IMR-90 (cell line): ENCODE results near the gene ST8SIA6. TPM values are rescaled to one million over a fixed set of nuclear protein-coding genes. Genes with fewer than 3 reads are reported as not detected.

Experiments
- ATAC-seq: fragments of 200-7000 bp; cut with Tn5 transposase; 2 replicates; pipeline ENCODE4 v1.9.1; 2020; ENCODE audit warnings: low read depth, mild to moderate bottlenecking, moderate library complexity
- BruUV-seq: library from RNA; stranded (reverse); fragments of 400-500 nt; replicated peaks from 2 replicates; lab custom pipeline; 2021; lab: Mats Ljungman, UMichigan
- CTCF ChIA-PET: fragments of 300-600 bp; formaldehyde crosslinking; extraction: SDS; loops from one replicate; lab custom pipeline; 2021; ENCODE audit warnings: antibody characterized with exemption; lab: Yijun Ruan, JAX
- POLR2A ChIA-PET: fragments of 300-600 bp; sonication (Branson Sonifier 250); formaldehyde crosslinking; loops from one replicate; lab custom pipeline; 2022; ENCODE audit warnings: antibody characterized with exemption; ENCODE audit not compliant: unreplicated experiment; lab: Charles Lee
- DNase-seq: peaks from one replicate; pipeline ENCODE4 v3.0.0; 2013
- H2AFZ ChIP-seq: replicated peaks from 2 replicates; pipeline ENCODE3; 2013; ENCODE audit warnings: low read length, mild to moderate bottlenecking; ENCODE audit not compliant: poor library complexity
- H2AK5ac ChIP-seq: 2 replicates; pipeline ENCODE4 v1.6.1; 2013; ENCODE audit warnings: low read depth, low read length, inconsistent platforms
- H2AK9ac ChIP-seq: replicated peaks from 2 replicates; pipeline ENCODE3; 2013; ENCODE audit warnings: mild to moderate bottlenecking, low read depth, low read length, moderate library complexity; ENCODE audit not compliant: poor library complexity
- H2BK120ac ChIP-seq: 2 replicates; pipeline ENCODE4 v1.6.1; 2013; ENCODE audit warnings: low read depth, low read length, inconsistent platforms
- H2BK15ac ChIP-seq: 3 replicates; pipeline ENCODE4 v1.6.1; 2013; ENCODE audit warnings: low read depth, low read length, inconsistent platforms
- H2BK20ac ChIP-seq: 2 replicates; pipeline ENCODE4 v1.6.1; 2013; ENCODE audit warnings: low read depth, mild to moderate bottlenecking, inconsistent platforms, low read length, moderate library complexity
- H2BK5ac ChIP-seq: 2 replicates; pipeline ENCODE4 v1.6.1; 2013; ENCODE audit warnings: mild to moderate bottlenecking, low read depth, low read length, inconsistent platforms; ENCODE audit not compliant: poor library complexity, severe bottlenecking
- H3K14ac ChIP-seq: replicated peaks from 2 replicates; pipeline ENCODE4 v1.6.1; 2013; ENCODE audit warnings: low read depth, low read length, inconsistent platforms
- H3K18ac ChIP-seq: 2 replicates; pipeline ENCODE4 v1.6.1; 2013; ENCODE audit warnings: low read depth, low read length, control low read depth
- H3K23ac ChIP-seq: 2 replicates; pipeline ENCODE4 v1.6.1; 2013; ENCODE audit warnings: low read depth, low read length, inconsistent platforms
- H3K27ac ChIP-seq: 2 replicates; pipeline ENCODE4 v1.5.1; 2013; ENCODE audit warnings: mild to moderate bottlenecking, control low read depth, low read length; ENCODE audit not compliant: insufficient read depth
- H3K27me3 ChIP-seq: 2 replicates; pipeline ENCODE4 v1.6.1; 2013; ENCODE audit warnings: low read length; ENCODE audit not compliant: control insufficient read depth, insufficient read depth
- H3K36me3 ChIP-seq: 2 replicates; pipeline ENCODE4 v1.6.1; 2013; ENCODE audit warnings: low read length, mixed read lengths; ENCODE audit not compliant: control insufficient read depth, insufficient read depth
- H3K4ac ChIP-seq: 2 replicates; pipeline ENCODE4 v1.6.1; 2013; ENCODE audit warnings: low read depth, low read length, inconsistent platforms
- H3K4me1 ChIP-seq: 2 replicates; pipeline ENCODE4 v1.6.1; 2013; ENCODE audit warnings: low read length, mixed read lengths; ENCODE audit not compliant: control insufficient read depth, insufficient read depth
- H3K4me2 ChIP-seq: 2 replicates; pipeline ENCODE4 v1.6.1; 2013; ENCODE audit warnings: low read depth, mild to moderate bottlenecking, control low read depth, low read length, moderate library complexity
- H3K4me3 ChIP-seq: 2 replicates; pipeline ENCODE4 v1.5.1; 2013; ENCODE audit warnings: low read depth, mild to moderate bottlenecking, control low read depth, low read length, moderate library complexity; ENCODE audit not compliant: insufficient read depth
- H3K56ac ChIP-seq: 2 replicates; pipeline ENCODE4 v1.6.1; 2013; ENCODE audit warnings: low read length, inconsistent platforms; ENCODE audit not compliant: insufficient read depth; ENCODE audit errors: extremely low read depth
- H3K79me1 ChIP-seq, 2 experiments: 2 replicates each; pipeline ENCODE4 v1.6.1; 2013; ENCODE audit warnings: low read length in 2 of 2, inconsistent platforms in 1 of 2, low read depth in 1 of 2
- H3K9ac ChIP-seq: 2 replicates; pipeline ENCODE4 v1.6.1; 2013; ENCODE audit warnings: low read depth, low read length, control low read depth
- H3K9me1 ChIP-seq: 2 replicates; pipeline ENCODE4 v1.6.1; 2013; ENCODE audit warnings: low read length, inconsistent platforms; ENCODE audit not compliant: insufficient read depth
- H3K9me3 ChIP-seq: 2 replicates; pipeline ENCODE4 v1.6.1; 2013; ENCODE audit warnings: low read length; ENCODE audit not compliant: control insufficient read depth, insufficient read depth
- H4K20me1 ChIP-seq: 2 replicates; pipeline ENCODE4 v1.6.1; 2013; ENCODE audit warnings: low read length, inconsistent platforms; ENCODE audit not compliant: insufficient read depth
- H4K5ac ChIP-seq: 2 replicates; pipeline ENCODE4 v1.6.1; 2013; ENCODE audit warnings: mild to moderate bottlenecking, low read depth, low read length, control low read depth
- H4K8ac ChIP-seq, 2 experiments: 2 replicates each; pipeline ENCODE4 v1.6.1; 2013; ENCODE audit warnings: low read depth in 2 of 2, low read length in 2 of 2, control low read depth in 1 of 2, inconsistent platforms in 1 of 2
- H4K91ac ChIP-seq: 2 replicates; pipeline ENCODE4 v1.6.1; 2013; ENCODE audit warnings: low read depth, low read length, inconsistent platforms; ENCODE audit not compliant: insufficient read depth
- BHLHE40 ChIP-seq: fragments of 150-350 bp; IDR thresholded peaks from 2 replicates; pipeline ENCODE4 v1.6.1; 2016; ENCODE audit warnings: mild to moderate bottlenecking, low read depth, low read length
- CEBPB ChIP-seq: IDR thresholded peaks from 2 replicates; pipeline ENCODE4 v1.6.1; 2012; ENCODE audit warnings: low read depth, low read length, improper control_type of control experiment
- CHD1 ChIP-seq: IDR thresholded peaks from 2 replicates; pipeline ENCODE4 v1.6.1; 2012; ENCODE audit warnings: low read depth, low read length, improper control_type of control experiment
- MXI1 ChIP-seq: IDR thresholded peaks from 2 replicates; pipeline ENCODE4 v1.6.1; 2012; ENCODE audit warnings: low read depth, mild to moderate bottlenecking, low read length, moderate library complexity, borderline replicate concordance
- NFE2L2 ChIP-seq: fragments of 150-350 bp; IDR thresholded peaks from 2 replicates; pipeline ENCODE4 v1.6.1; 2016; ENCODE audit warnings: low read depth, mild to moderate bottlenecking, low read length
- POLR2A ChIP-seq: IDR thresholded peaks from 2 replicates; pipeline ENCODE4 v1.6.1; 2012; ENCODE audit warnings: mild to moderate bottlenecking, low read depth, low read length
- RAD21 ChIP-seq: IDR thresholded peaks from 2 replicates; pipeline ENCODE4 v1.6.1; 2012; ENCODE audit warnings: low read length, improper control_type of control experiment
- RCOR1 ChIP-seq: IDR thresholded peaks from 2 replicates; pipeline ENCODE4 v1.6.1; 2012; ENCODE audit warnings: mild to moderate bottlenecking, low read length, improper control_type of control experiment; ENCODE audit not compliant: insufficient replicate concordance
- RFX5 ChIP-seq: IDR thresholded peaks from 2 replicates; pipeline ENCODE4 v1.8.0; 2012; ENCODE audit warnings: low read depth, mild to moderate bottlenecking, low read length, moderate library complexity
- SMC3 ChIP-seq: fragments of 150-350 bp; IDR thresholded peaks from 2 replicates; pipeline ENCODE4 v1.6.1; 2016; ENCODE audit warnings: low read depth, mild to moderate bottlenecking, antibody characterized with exemption, low read length, moderate library complexity
- WGBS, 2 experiments: methylation state at CpG; one replicate each; pipeline versions ENCODE4 v1.1.5 to v1.1.7; 2013; ENCODE audit warnings: missing lambda C conversion rate in 2 of 2; ENCODE audit not compliant: insufficient read length in 1 of 2; ENCODE audit errors: extremely low coverage in 2 of 2; 5-methylcytosine and 5-hydroxymethylcytosine counted together
- dilution Hi-C: fragments of 300-500 bp; cut with HindIII; formaldehyde crosslinking; loops from one replicate; pipeline ENCODE4 v1.14.3; 2018; ENCODE audit warnings: low sequenced_read_pairs; ENCODE audit not compliant: unreplicated experiment
- in situ Hi-C: fragments of 300-500 bp; cut with MboI; formaldehyde crosslinking; loops from 3 replicates; pipeline ENCODE4 v1.14.3; 2019; ENCODE audit warnings: low sequenced_read_pairs, inconsistent platforms, mixed read lengths
- intact Hi-C: fragments of 100-400 bp; cut with micrococcal nuclease; formaldehyde crosslinking; loops from 2 replicates; pipeline ENCODE4 v1.10.0; 2022
- polyA plus RNA-seq, 3 experiments: library from polyadenylated mRNA; depleted of rRNA; stranded (reverse); fragments of >200 nt; gene quantifications; 2 replicates each; pipeline ENCODE4 v1.2.3, GENCODE V29; 2012; ENCODE audit warnings: low replicate concordance in 1 of 3
- total RNA-seq: library from RNA; depleted of rRNA; stranded (reverse); fragments of >200 nt; gene quantifications from 2 replicates; pipeline ENCODE4 v1.2.3, GENCODE V29; 2012

ST8SIA6 gene
- total and polyA plus RNA-seq, 2 of the 4 experiments (the other 2 are of a cell fraction), result 0.10 to 0.18 TPM

DNA sequence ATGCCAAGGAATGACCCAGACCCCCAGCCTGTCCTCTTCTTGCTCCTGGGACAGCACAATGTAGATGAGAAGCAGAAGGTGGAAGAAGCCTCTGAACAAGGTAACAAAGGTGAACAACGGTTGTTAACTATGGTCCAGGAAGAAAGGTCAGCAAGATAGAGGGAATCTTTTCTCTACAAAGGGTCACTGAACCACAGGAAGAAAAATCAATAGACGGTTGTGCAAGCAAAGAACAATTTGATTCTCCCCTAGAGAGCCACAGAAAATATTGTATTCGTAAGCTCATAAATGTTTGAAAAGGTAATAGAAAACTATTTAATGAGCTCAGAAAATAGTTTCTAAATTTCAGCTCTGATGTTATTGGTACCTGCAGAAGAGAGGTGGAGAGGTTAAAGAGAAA, 111.3 kb downstream of the ST8SIA6 start:
- no peaks in the 10 kb centered on the region for H3K36me3 ChIP-seq
- H4K20me1 ChIP-seq, result no peaks in the 10 kb centered on the region
- no CpG with 5 or more reads among the region's 3 CpGs for WGBS, 2 experiments
- no TSS peak for BruUV-seq
- POLR2A ChIA-PET, result no interaction called here
- no peak overlapping the region for H3K4ac ChIP-seq
- H3K4me3 ChIP-seq, result no peak overlapping the region
- H3K9ac ChIP-seq, result no peak overlapping the region
- TF ChIP-seq BHLHE40 (no peak), RCOR1 (no peak), RFX5 (no peak), POLR2A (no peak), RAD21 (no peak), CHD1 (no peak), SMC3 (no peak), CEBPB (no peak), NFE2L2 (no peak), MXI1 (no peak)
- no peak overlapping the region for H4K8ac ChIP-seq
- no peak overlapping the region for H3K56ac ChIP-seq
- H4K5ac ChIP-seq, result no peak overlapping the region
- H3K14ac ChIP-seq, result no peak overlapping the region
- no peak overlapping the region for H4K91ac ChIP-seq
- no peak overlapping the region for H2BK5ac ChIP-seq
- H2AK5ac ChIP-seq, result no peak overlapping the region
- H2BK20ac ChIP-seq, result no peak overlapping the region
- H3K9me1 ChIP-seq, result no peaks in the 10 kb centered on the region
- no peak overlapping the region for H3K4me2 ChIP-seq
- intact Hi-C loops (no loop called here), dilution Hi-C loops (no loop called here), in situ Hi-C loops (no loop called here)
- H2BK120ac ChIP-seq, result no peak overlapping the region
- CTCF ChIA-PET, result no interaction called here
- H3K27ac ChIP-seq, result no peak overlapping the region
- H3K4me1 ChIP-seq, result no peaks in the 10 kb centered on the region
- H2BK15ac ChIP-seq, result no peak overlapping the region
- DNase-seq (no peak), ATAC-seq (no peak)
- H2AK9ac ChIP-seq, result no peak overlapping the region
- no peak overlapping the region for H3K23ac ChIP-seq
- H3K79me1 ChIP-seq, result no peaks in the 10 kb centered on the region
- H3K18ac ChIP-seq, result no peak overlapping the region
- H3K27me3 ChIP-seq, result peaks cover 4% of the 10 kb centered on the region; the same call in 1 of the 2 replicates
- peaks cover 10% of the 10 kb centered on the region for H3K9me3 ChIP-seq
- no peak overlapping the region for H2AFZ ChIP-seq
